ENCODE results near the gene TRIM26.
"Not testable (repeated sequence)": the region's sequence is repeated elsewhere in the genome, so short reads cannot be mapped to it uniquely, and the experiment has no call there.

Gene TRIM26

GRCh38 chr6:30178837-30179236 lies 34.4 kb downstream of the TRIM26 start:
- Histone ChIP-seq H3K4me2 (no peak overlapping the region), H3K27ac (no peak overlapping the region), H4K20me1 (no peaks in the 10 kb centered on the region), H3K9ac (no peak overlapping the region), H3K9me3 (peaks cover 28% of the 10 kb centered on the region), H3K4me3 (no peak overlapping the region), H3K4me1 (no peaks in the 10 kb centered on the region), H3K27me3 (no peaks in the 10 kb centered on the region), H3K36me3 (peaks cover 13% of the 10 kb centered on the region; the same call in 1 of the 2 replicates)
- no peak for TF ChIP-seq Cebpa-rat (IDR thresholded peaks at IDR 0.05)

- no peak overlapping the region for H3K4me3 ChIP-seq
- H3K9ac ChIP-seq, result no peak overlapping the region
- no peak overlapping the region for H3K4me2 ChIP-seq
- H3K27me3 ChIP-seq, result peaks cover 19% of the 10 kb centered on the region
- H3K4me1 ChIP-seq, result no peaks in the 10 kb centered on the region
- H3K9me3 ChIP-seq, result peaks cover 15% of the 10 kb centered on the region
- H4K20me1 ChIP-seq, result no peaks in the 10 kb centered on the region
- TF ChIP-seq Cebpa-rat (IDR thresholded peaks at IDR 0.05), result no peak
- no peaks in the 10 kb centered on the region for H3K36me3 ChIP-seq
- H3K27ac ChIP-seq, result no peak overlapping the region
These were observed 37.4 kb downstream of the TRIM26 start for GRCh38 chr6:30175765-30176164.

GRCh38 chr6:30172681-30173080 lies 40.5 kb downstream of the TRIM26 start:
- TF ChIP-seq Cebpa-rat (IDR thresholded peaks at IDR 0.05), result no peak
- Histone ChIP-seq H3K27ac (no peak overlapping the region), H3K9ac (no peak overlapping the region), H3K4me2 (no peak overlapping the region), H3K9me3 (no peaks in the 10 kb centered on the region), H3K4me1 (no peaks in the 10 kb centered on the region), H3K4me3 (no peak overlapping the region), H4K20me1 (no peaks in the 10 kb centered on the region), H3K27me3 (peaks cover 19% of the 10 kb centered on the region), H3K36me3 (no peaks in the 10 kb centered on the region)

- Histone ChIP-seq H3K9ac (no peak overlapping the region), H3K4me2 (peak overlapping the region; percentile 52)
These were observed 41.3 kb downstream of the TRIM26 start for GRCh38 chr6:30171677-30172471.

GRCh38 chr6:30169658-30170614 lies 43.3 kb downstream of the TRIM26 start:
- Histone ChIP-seq H3K9me3 (no peaks in the 10 kb centered on the region), H3K4me2 (no peak overlapping the region), H3K36me3 (no peaks in the 10 kb centered on the region), H3K9ac (no peak overlapping the region), H4K20me1 (no peaks in the 10 kb centered on the region), H3K4me3 (no peak overlapping the region), H3K27me3 (peaks cover 19% of the 10 kb centered on the region), H3K4me1 (no peaks in the 10 kb centered on the region), H3K27ac (no peak overlapping the region)
- no peak for TF ChIP-seq Cebpa-rat (IDR thresholded peaks at IDR 0.05)

More at GRCh38 chr6:30171677-30172471, 41.3 kb downstream of the TRIM26 start:
- no peak for TF ChIP-seq Cebpa-rat (IDR thresholded peaks at IDR 0.05)
- H3K36me3 ChIP-seq, result no peaks in the 10 kb centered on the region
- H3K27ac ChIP-seq, result no peak overlapping the region
- H3K9me3 ChIP-seq, result no peaks in the 10 kb centered on the region
- peaks cover 19% of the 10 kb centered on the region for H3K27me3 ChIP-seq
- no peaks in the 10 kb centered on the region for H3K4me1 ChIP-seq
- no peaks in the 10 kb centered on the region for H4K20me1 ChIP-seq
- H3K4me3 ChIP-seq, result no peak overlapping the region

GRCh38 chr6:30168741-30169140 lies 44.5 kb downstream of the TRIM26 start:
- no peak overlapping the region for H3K4me2 ChIP-seq
- H3K9ac ChIP-seq, result no peak overlapping the region
- no peak overlapping the region for H3K4me3 ChIP-seq
- peaks cover 19% of the 10 kb centered on the region for H3K27me3 ChIP-seq
- H3K4me1 ChIP-seq, result no peaks in the 10 kb centered on the region; the same call in 1 of the 2 replicates
- H3K36me3 ChIP-seq, result no peaks in the 10 kb centered on the region
- no peak for TF ChIP-seq Cebpa-rat (IDR thresholded peaks at IDR 0.05)
- H4K20me1 ChIP-seq, result no peaks in the 10 kb centered on the region
- no peak overlapping the region for H3K27ac ChIP-seq
- no peaks in the 10 kb centered on the region for H3K9me3 ChIP-seq

- no peaks in the 10 kb centered on the region for H3K36me3 ChIP-seq
- TF ChIP-seq Cebpa-rat (IDR thresholded peaks at IDR 0.05), result no peak
- H3K4me3 ChIP-seq, result no peak overlapping the region
- peaks cover 8% of the 10 kb centered on the region for H3K4me1 ChIP-seq
- H3K9me3 ChIP-seq, result no peaks in the 10 kb centered on the region
- H3K27ac ChIP-seq, result no peak overlapping the region
- H3K27me3 ChIP-seq, result peaks cover 10% of the 10 kb centered on the region
- no peak overlapping the region for H3K9ac ChIP-seq
- no peaks in the 10 kb centered on the region for H4K20me1 ChIP-seq
- H3K4me2 ChIP-seq, result no peak overlapping the region
These were observed 46.1 kb downstream of the TRIM26 start for GRCh38 chr6:30167101-30167500.

GRCh38 chr6:30165238-30165637 lies 48.0 kb downstream of the TRIM26 start:
- not testable (repeated sequence) for H3K9me3 ChIP-seq, H3K27me3 ChIP-seq, H3K4me2 ChIP-seq, H3K9ac ChIP-seq, H3K4me3 ChIP-seq, H4K20me1 ChIP-seq, H3K4me1 ChIP-seq, H3K27ac ChIP-seq, H3K36me3 ChIP-seq

- Histone ChIP-seq H4K20me1 (no peaks in the 10 kb centered on the region), H3K4me2 (no peak overlapping the region), H3K4me1 (peaks cover 8% of the 10 kb centered on the region), H3K27ac (no peak overlapping the region), H3K4me3 (no peak overlapping the region), H3K9me3 (no peaks in the 10 kb centered on the region), H3K9ac (no peak overlapping the region), H3K27me3 (no peaks in the 10 kb centered on the region), H3K36me3 (no peaks in the 10 kb centered on the region)
- TF ChIP-seq Cebpa-rat (IDR thresholded peaks at IDR 0.05), result no peak
These were observed 48.5 kb downstream of the TRIM26 start for GRCh38 chr6:30164714-30165113.
